ENCODE data around the gene PCID2.
A peak's percentile ranks its signal among the peaks of the same experiment; 100 is the strongest.
"Not testable (repeated sequence)": the region's sequence is repeated elsewhere in the genome, so short reads cannot be mapped to it uniquely, and the experiment has no call there.

PCID2 gene

GRCh38 chr13:113167155-113167554 lies 41.3 kb downstream of the PCID2 start:
- DNase-seq = no peak

DNA sequence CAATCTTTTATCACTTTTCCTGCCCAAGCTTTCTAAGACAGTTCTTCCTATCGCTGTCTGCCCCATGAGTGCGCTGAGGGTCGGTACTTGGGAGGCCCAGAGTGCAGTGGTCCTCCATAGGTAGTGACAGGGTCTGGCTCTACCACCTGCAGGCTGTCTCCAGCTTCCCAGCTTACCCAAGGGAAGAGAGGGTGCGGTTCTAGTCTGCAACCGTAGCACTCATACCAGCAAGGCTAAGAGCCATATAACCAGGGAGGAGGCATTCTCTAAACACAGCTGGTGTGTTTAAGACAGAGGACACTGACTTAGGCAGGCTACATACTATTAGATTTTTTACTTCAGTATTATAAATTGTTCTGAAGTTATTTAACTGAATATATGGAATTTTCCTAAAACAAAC lies 41.8 kb downstream of the PCID2 start:
- no peak for DNase-seq

- no peak for DNase-seq
Measured at GRCh38 chr13:113166266-113166665, 42.2 kb downstream of the PCID2 start.

- DNase-seq = no peak
Measured at GRCh38 chr13:113164492-113164891, 44.0 kb downstream of the PCID2 start.

- no peak for DNase-seq
Measured at GRCh38 chr13:113162783-113163685, 45.4 kb downstream of the PCID2 start.

- DNase-seq = not testable (repeated sequence)
Measured at GRCh38 chr13:113161975-113162374, 46.5 kb downstream of the PCID2 start.

GRCh38 chr13:113161433-113161832 lies 47.0 kb downstream of the PCID2 start:
- no peak for DNase-seq

DNA sequence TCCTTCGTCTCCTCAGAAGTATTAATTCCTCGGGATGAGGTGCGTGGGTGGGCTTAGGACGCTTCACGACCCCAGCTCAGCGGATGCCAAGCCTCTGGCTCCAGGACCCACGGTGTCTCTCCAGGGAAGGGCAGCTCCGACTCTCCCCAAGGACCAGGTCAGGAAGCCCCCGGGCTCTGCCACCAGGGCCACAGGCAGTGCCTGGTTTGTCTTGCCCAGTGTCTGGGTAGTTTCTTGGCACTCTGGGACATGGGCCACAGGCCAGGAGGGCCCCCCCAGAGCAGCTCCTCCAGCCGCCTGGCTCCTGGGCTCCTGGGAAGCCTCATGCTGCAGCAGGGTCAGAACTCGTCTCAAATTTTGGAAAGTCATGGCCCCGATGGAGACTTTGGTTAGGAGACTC lies 47.5 kb downstream of the PCID2 start:
- DNase-seq = no peak

GRCh38 chr13:113159701-113160100 lies 48.8 kb downstream of the PCID2 start:
- DNase-seq = no peak

GRCh38 chr13:113158946-113159345 lies 49.5 kb downstream of the PCID2 start:
- no peak for DNase-seq

- no peak for DNase-seq
Measured at GRCh38 chr13:113157929-113158747, 50.3 kb downstream of the PCID2 start, which contains the start of gene PROZ. TSS of gene PROZ (plus strand) at chr13:113158648. CDS start at chr13:113158661, 13 bp downstream.

- DNase-seq = no peak
Measured at GRCh38 chr13:113157206-113157928, 51.1 kb downstream of the PCID2 start.

DNA sequence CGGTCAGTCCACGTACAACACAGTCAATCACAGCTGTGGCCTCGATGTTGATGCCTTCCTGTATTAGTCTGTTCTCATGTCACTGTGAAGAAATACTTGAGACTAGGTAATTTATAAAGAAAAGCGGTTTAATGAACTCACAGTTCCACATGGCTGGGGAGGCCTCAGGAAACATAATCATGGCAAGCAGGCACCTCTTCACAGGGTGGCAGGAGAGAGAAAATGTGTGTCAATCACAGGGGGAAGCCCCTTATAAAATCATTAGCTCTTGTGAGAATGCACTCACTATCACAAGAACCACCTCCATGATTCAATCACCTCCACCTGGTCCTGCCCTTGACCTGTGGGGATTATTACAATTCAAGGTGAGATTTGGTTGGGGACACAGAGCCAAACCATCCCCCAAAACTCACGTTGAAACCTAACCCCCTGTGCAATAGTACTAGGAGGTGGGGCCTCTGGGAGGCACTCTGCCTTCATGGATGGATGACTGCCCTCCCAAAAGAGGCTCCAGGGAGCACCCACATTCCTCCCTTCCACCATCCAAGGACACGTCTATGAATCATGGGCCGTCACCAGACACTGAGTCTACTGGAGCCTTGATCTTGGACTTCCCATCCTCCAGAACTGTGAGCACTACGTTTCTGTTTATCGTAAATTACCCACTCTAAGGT lies 52.4 kb downstream of the PCID2 start:
- DNase-seq = no peak

- DNase-seq = no peak
Measured at GRCh38 chr13:113155201-113155600, 53.3 kb downstream of the PCID2 start.

DNA sequence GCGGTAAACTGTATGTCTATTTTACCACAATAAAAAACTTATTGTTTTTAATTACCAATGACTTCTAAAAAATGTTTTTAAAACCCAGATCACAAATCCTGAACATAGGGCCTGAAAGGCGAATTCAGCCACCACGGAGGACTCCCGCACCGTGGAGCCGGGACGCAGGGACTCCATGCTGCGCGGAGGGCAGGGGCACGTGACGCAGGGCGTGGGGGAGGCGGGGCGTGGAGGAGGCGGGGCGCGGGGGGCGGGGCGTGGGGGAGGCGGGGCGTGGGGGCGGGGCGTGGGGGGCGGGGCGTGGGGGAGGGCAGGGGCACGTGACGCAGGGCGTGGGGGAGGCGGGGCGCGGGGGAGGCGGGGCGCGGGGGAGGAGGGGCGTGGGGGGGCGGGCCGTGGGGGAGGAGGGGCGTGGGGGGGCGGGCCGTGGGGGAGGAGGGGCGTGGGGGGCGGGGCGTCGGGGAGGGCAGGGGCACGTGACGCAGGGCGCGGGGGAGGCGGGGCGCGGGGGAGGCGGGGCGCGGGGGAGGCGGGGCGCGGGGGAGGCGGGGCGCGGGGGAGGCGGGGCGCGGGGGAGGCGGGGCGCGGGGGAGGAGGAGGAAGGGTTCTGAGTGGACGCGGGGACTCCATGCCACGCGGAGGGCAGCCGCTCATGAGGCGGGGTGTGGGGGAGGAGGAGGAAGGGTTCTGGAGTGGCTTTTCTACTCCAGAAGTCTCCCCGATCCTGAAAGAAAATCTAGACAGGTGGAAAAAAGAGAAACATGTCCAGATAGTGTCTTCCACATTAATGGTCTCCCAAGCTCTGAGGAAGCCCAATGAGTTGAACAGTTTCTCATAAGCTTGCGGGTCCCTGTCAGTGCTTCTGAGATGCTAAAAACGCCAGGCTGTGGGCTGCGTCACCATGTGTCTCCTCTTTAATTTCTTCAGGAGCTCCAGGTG lies 54.4 kb downstream of the PCID2 start:
- DNase-seq = peak in 45 of 51 donors; percentile 26 to 88 (median 74)

- DNase-seq = peak in 23 of 51 donors; percentile 17 to 62 (median 45)
Measured at GRCh38 chr13:113152984-113153809, 55.3 kb downstream of the PCID2 start.

DNA sequence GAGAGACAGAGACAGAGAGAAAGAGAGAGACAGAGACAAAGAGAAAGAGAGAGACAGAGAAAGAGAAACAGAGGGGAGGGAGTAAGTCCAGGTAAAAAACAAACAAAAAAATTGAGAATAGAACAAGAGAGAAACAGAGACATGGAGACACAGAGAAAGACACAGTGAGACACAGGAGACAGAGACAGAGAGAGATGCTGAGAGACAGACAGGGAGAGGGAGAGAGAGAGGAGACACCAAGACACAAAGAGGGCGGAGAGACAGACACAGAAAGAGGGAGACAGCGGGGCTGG lies 55.8 kb downstream of the PCID2 start:
- no peak for DNase-seq

GRCh38 chr13:113151745-113152690 lies 56.5 kb downstream of the PCID2 start:
- DNase-seq = peak in 8 of 51 donors; percentile 17 to 61 (median 26)
